Endothelial cell of umbilical vein (primary cell): ENCODE measurements around the gene PTPRD.

Experiments
- CTCF ChIP-seq, 2 donors: IDR thresholded peaks; 1 replicate in 1 of 2; 2 replicates in 1 of 2; pipeline ENCODE4 v1.5.1; 2011; ENCODE audit warnings: low read length in 2 of 2, mild to moderate bottlenecking in 2 of 2, moderate library complexity in 2 of 2, control low read depth in 1 of 2, inconsistent platforms in 1 of 2, low read depth in 1 of 2; ENCODE audit not compliant: insufficient read depth in 1 of 2; ENCODE audit errors: extremely low read depth in 1 of 2
- EZH2 ChIP-seq: IDR thresholded peaks from 2 replicates; pipeline ENCODE4 v1.6.1; 2012; ENCODE audit warnings: borderline replicate concordance, low read depth, mild to moderate bottlenecking, moderate library complexity, low read length, inconsistent platforms; ENCODE audit not compliant: severe bottlenecking
- FOS ChIP-seq: IDR thresholded peaks from 2 replicates; pipeline ENCODE4 v1.6.1; 2011; ENCODE audit warnings: mild to moderate bottlenecking, low read length, moderate library complexity, borderline replicate concordance; ENCODE audit not compliant: insufficient read depth
- JUN ChIP-seq: IDR thresholded peaks from 2 replicates; pipeline ENCODE4 v1.6.1; 2011; ENCODE audit warnings: borderline replicate concordance, low read depth; ENCODE audit not compliant: insufficient read length, insufficient read depth
- MAX ChIP-seq: IDR thresholded peaks from 2 replicates; pipeline ENCODE4 v1.6.1; 2011; ENCODE audit not compliant: insufficient read depth, insufficient read length
- MYC ChIP-seq: IDR thresholded peaks from one replicate; pipeline ENCODE4 v1.6.1; 2011; ENCODE audit warnings: mild to moderate bottlenecking, low read depth, low read length
- POLR2A ChIP-seq: IDR thresholded peaks from 2 replicates; pipeline ENCODE4 v1.6.1; 2012; ENCODE audit warnings: low read depth, mild to moderate bottlenecking, control low read depth, low read length
- POLR2AphosphoS5 ChIP-seq: IDR thresholded peaks from 2 replicates; pipeline ENCODE4 v1.6.1; 2012; ENCODE audit warnings: low read depth, mild to moderate bottlenecking, control low read depth, low read length, moderate library complexity; ENCODE audit not compliant: insufficient read depth

- TF ChIP-seq CTCF (IDR thresholded peaks at IDR 0.05; ENCODE audit: extremely low read depth in 1 of 2, insufficient read depth in 1 of 2, low read depth in 1 of 2, low read length in 2 of 2) (no peak), POLR2A (no peak), EZH2 (no peak), POLR2AphosphoS5 (no peak), MAX (no peak), FOS (no peak), MYC (no peak), JUN (no peak)
Observed at GRCh38 chr9:8364026-8364752, 2248.6 kb downstream of the PTPRD start.
